Caco-2 (cell line): ENCODE measurements around the gene RFX7. TPM values are rescaled to one million over a fixed set of nuclear protein-coding genes. Genes with fewer than 3 reads are reported as not detected.

Experiments
- BruUV-seq: library from RNA; stranded (reverse); fragments of 400-500 nt; replicated peaks from 2 replicates; lab custom pipeline; 2021; lab: Mats Ljungman, UMichigan
- CTCF ChIA-PET: fragments of 300-600 bp; sonication (Branson Sonifier 250); formaldehyde crosslinking; loops from one replicate; lab custom pipeline; 2022; ENCODE audit warnings: antibody characterized with exemption; lab: Charles Lee
- POLR2A ChIA-PET: fragments of 300-600 bp; sonication (Branson Sonifier 250); formaldehyde crosslinking; loops from one replicate; lab custom pipeline; 2022; ENCODE audit warnings: antibody characterized with exemption; lab: Charles Lee
- DNase-seq, 2 experiments: peaks; one replicate each; pipeline versions ENCODE4 v3.0.0 to v3.0.0-alpha.2; 2020 to 2022
- H3K27me3 ChIP-seq: replicated peaks from 2 replicates; pipeline ENCODE4 v1.6.0; 2011; ENCODE audit warnings: low read length; ENCODE audit not compliant: control insufficient read depth, insufficient read depth
- H3K36me3 ChIP-seq: 2 replicates; pipeline ENCODE4 v1.5.1; 2011; ENCODE audit warnings: low read length; ENCODE audit not compliant: control insufficient read depth, insufficient read depth
- H3K4me1 ChIP-seq: fragments of 250-450 bp; sonication (Bioruptor Pico); 2 replicates; pipeline ENCODE4 v1.5.1; 2020; ENCODE audit warnings: mild to moderate bottlenecking
- H3K4me3 ChIP-seq: 2 replicates; pipeline ENCODE4 v1.5.1; 2011; ENCODE audit warnings: low read depth, mild to moderate bottlenecking, control low read depth, low read length
- H3K9me3 ChIP-seq: fragments of 250-450 bp; sonication (Bioruptor Pico); 2 replicates; pipeline ENCODE4 v1.5.1; 2020; ENCODE audit warnings: mild to moderate bottlenecking, moderate library complexity
- H3K27ac Mint-ChIP-seq: one replicate; pipeline ENCODE4 v1.8.0; 2022; ENCODE audit warnings: mixed read lengths; ENCODE audit not compliant: unreplicated experiment
- H3K27me3 Mint-ChIP-seq: one replicate; pipeline ENCODE4 v1.8.0; 2022; ENCODE audit warnings: mixed read lengths; ENCODE audit not compliant: insufficient read depth, unreplicated experiment
- H3K36me3 Mint-ChIP-seq: one replicate; pipeline ENCODE4 v1.8.0; 2022; ENCODE audit warnings: mild to moderate bottlenecking, mixed read lengths; ENCODE audit not compliant: insufficient read depth, unreplicated experiment
- H3K4me1 Mint-ChIP-seq: one replicate; pipeline ENCODE4 v1.8.0; 2022; ENCODE audit warnings: low read depth, mixed read lengths; ENCODE audit not compliant: unreplicated experiment
- H3K4me3 Mint-ChIP-seq: one replicate; pipeline ENCODE4 v1.8.0; 2022; ENCODE audit warnings: mild to moderate bottlenecking, moderate library complexity, mixed read lengths; ENCODE audit not compliant: unreplicated experiment
- H3K9me3 Mint-ChIP-seq: one replicate; pipeline ENCODE4 v1.8.0; 2022; ENCODE audit warnings: mixed read lengths; ENCODE audit not compliant: unreplicated experiment
- intact Hi-C: fragments of 100-400 bp; cut with micrococcal nuclease; formaldehyde crosslinking; loops from one replicate; pipeline ENCODE4 v1.10.0; 2022; ENCODE audit not compliant: unreplicated experiment
- total RNA-seq: library from RNA; stranded (reverse); gene quantifications from 2 replicates; pipeline ENCODE4 v1.2.3, GENCODE V29; 2022
- TF ChIP-seq, protein P1 (sequence below), 2 experiments: fragments of 200-600 bp in 1 of 2; IDR thresholded peaks; 1 replicate in 1 of 2; 2 replicates in 1 of 2; pipeline versions ENCODE4 v1.5.1 to v1.8.0; 2011 to 2022; ENCODE audit warnings: antibody characterized with exemption in 1 of 2, control low read depth in 1 of 2, inconsistent platforms in 1 of 2, low read depth in 1 of 2, low read length in 1 of 2, mild to moderate bottlenecking in 1 of 2, moderate library complexity in 1 of 2; ENCODE audit not compliant: insufficient read depth in 1 of 2, severe bottlenecking in 1 of 2, unreplicated experiment in 1 of 2

RFX7 gene
- total RNA-seq, 1 experiment from 2014 or later: 8.7 TPM

DNA sequence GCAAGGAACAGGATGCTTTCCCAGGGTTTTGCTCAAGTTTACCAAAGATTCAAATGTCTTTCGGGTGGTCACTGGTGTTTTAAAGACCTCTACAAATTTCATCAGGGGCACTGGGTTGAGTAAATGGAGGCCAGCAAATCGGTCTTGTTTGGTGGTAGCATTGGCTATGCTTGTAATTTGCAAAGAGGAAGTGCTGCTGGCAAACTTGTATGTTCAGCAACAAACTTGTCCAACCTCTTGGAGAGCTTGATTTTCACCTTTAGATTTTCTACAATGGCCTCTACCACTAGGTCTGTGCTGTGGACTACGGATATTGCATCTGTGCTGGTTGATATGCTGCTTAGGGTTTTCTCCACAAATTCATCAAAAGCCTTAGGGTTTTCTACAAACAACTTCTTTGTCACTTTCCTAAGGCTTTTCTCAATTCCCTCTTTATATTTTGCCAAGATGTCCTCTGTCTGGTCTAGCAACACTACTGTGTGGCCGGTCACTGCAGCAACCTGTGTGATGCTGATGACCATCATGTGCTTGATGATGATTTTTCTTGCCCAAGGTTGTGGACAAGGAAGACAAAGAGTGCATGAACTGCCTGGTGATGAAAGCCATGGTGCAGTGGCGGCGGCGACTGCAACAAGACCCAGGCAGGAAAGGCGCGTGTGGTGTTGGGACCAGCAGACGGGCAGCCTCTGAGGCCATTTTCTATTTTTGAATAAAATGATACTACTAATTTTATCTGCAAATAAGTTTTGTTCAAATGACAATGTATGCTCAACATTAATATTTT is 50.8 kb downstream of the RFX7 start:
- Mint-ChIP-seq H3K27me3 (no peaks in the 10 kb centered on the region), H3K4me1 (no peaks in the 10 kb centered on the region), H3K27ac (no peak overlapping the region), H3K36me3 (no peaks in the 10 kb centered on the region), H3K4me3 (no peak overlapping the region), H3K9me3 (no peaks in the 10 kb centered on the region)
- H3K27me3 ChIP-seq: no peaks in the 10 kb centered on the region
- no peak for DNase-seq
- POLR2A ChIA-PET: no interaction called here
- H3K4me3 ChIP-seq: no peak overlapping the region
- H3K4me1 ChIP-seq: no peaks in the 10 kb centered on the region
- TF ChIP-seq, protein P1, sequence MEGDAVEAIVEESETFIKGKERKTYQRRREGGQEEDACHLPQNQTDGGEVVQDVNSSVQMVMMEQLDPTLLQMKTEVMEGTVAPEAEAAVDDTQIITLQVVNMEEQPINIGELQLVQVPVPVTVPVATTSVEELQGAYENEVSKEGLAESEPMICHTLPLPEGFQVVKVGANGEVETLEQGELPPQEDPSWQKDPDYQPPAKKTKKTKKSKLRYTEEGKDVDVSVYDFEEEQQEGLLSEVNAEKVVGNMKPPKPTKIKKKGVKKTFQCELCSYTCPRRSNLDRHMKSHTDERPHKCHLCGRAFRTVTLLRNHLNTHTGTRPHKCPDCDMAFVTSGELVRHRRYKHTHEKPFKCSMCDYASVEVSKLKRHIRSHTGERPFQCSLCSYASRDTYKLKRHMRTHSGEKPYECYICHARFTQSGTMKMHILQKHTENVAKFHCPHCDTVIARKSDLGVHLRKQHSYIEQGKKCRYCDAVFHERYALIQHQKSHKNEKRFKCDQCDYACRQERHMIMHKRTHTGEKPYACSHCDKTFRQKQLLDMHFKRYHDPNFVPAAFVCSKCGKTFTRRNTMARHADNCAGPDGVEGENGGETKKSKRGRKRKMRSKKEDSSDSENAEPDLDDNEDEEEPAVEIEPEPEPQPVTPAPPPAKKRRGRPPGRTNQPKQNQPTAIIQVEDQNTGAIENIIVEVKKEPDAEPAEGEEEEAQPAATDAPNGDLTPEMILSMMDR (IDR thresholded peaks at IDR 0.05; ENCODE audit: insufficient read depth in 1 of 2, low read depth in 1 of 2, low read length in 1 of 2, severe bottlenecking in 1 of 2, unreplicated experiment in 1 of 2): no peak
- intact Hi-C loops: no loop called here
- no TSS peak for BruUV-seq
- H3K36me3 ChIP-seq: no peaks in the 10 kb centered on the region
- CTCF ChIA-PET: no interaction called here
- no peaks in the 10 kb centered on the region for H3K9me3 ChIP-seq

DNA sequence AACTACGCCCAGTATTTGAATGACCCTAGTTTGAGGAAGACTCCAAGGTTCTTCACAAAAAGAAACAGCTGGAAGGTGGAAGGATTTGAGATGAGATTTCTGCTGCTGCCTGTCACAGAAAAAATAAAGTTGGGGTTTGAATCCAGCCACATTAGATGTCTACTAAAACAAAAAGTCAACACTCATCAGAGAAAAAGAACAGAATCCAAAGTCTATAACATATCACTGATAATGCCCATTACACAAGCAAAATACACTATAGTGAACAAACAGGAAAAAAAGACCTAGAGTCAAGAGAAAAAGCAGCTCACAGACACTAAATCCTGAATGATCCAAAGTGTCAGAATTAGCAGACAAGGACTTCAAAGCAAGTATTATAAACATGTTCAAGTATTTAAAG is 56.0 kb downstream of the RFX7 start:
- Mint-ChIP-seq H3K27me3 (no peaks in the 10 kb centered on the region), H3K9me3 (peaks cover 1% of the 10 kb centered on the region), H3K4me1 (no peaks in the 10 kb centered on the region), H3K27ac (no peak overlapping the region), H3K4me3 (no peak overlapping the region), H3K36me3 (no peaks in the 10 kb centered on the region)
- Histone ChIP-seq H3K36me3 (no peaks in the 10 kb centered on the region), H3K27me3 (no peaks in the 10 kb centered on the region), H3K4me1 (no peaks in the 10 kb centered on the region), H3K9me3 (no peaks in the 10 kb centered on the region), H3K4me3 (no peak overlapping the region)
- intact Hi-C loops: no loop called here
- BruUV-seq: no TSS peak
- ChIA-PET POLR2A (no interaction called here), CTCF (no interaction called here)
- DNase-seq: no peak
- TF ChIP-seq, protein P1 (IDR thresholded peaks at IDR 0.05; ENCODE audit: insufficient read depth in 1 of 2, low read depth in 1 of 2, low read length in 1 of 2, severe bottlenecking in 1 of 2, unreplicated experiment in 1 of 2): no peak

DNA sequence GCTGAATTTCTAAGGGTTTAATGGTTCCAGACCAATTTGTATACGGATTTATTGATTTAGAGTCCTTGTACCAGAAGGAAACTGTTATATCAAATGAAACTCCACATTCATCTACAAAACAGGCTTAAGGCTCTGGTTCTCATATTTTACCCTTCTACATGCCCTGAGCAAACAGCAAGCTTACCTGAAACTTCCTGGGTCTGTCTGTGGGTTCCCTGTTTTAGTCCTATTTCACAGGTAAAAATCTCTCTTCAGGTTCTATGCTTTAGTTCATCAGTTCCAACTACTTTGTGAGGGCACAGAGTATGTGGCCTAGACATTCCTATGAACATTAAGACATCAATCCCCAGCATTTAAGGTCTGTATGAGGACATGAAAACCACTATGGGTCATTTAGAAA is 57.7 kb downstream of the RFX7 start:
- H3K4me3 ChIP-seq: no peak overlapping the region
- ChIA-PET POLR2A (no interaction called here), CTCF (no interaction called here)
- H3K9me3 ChIP-seq: no peaks in the 10 kb centered on the region
- no peak for DNase-seq
- Mint-ChIP-seq H3K27ac (no peak overlapping the region), H3K4me3 (no peak overlapping the region), H3K27me3 (no peaks in the 10 kb centered on the region), H3K9me3 (peaks cover 8% of the 10 kb centered on the region), H3K4me1 (no peaks in the 10 kb centered on the region), H3K36me3 (no peaks in the 10 kb centered on the region)
- no peaks in the 10 kb centered on the region for H3K36me3 ChIP-seq
- BruUV-seq: no TSS peak
- TF ChIP-seq, protein P1 (IDR thresholded peaks at IDR 0.05; ENCODE audit: insufficient read depth in 1 of 2, low read depth in 1 of 2, low read length in 1 of 2, severe bottlenecking in 1 of 2, unreplicated experiment in 1 of 2): no peak
- no peaks in the 10 kb centered on the region for H3K27me3 ChIP-seq
- no peaks in the 10 kb centered on the region for H3K4me1 ChIP-seq
- intact Hi-C loops: no loop called here
